Fibroblast of skin of scalp (primary cell): Measurements from ENCODE around the gene HINT2.

ENCODE experiments used
- DNase-seq: peaks from one replicate; pipeline ENCODE4 v3.0.0-alpha.2; 2013

HINT2 gene

DNA sequence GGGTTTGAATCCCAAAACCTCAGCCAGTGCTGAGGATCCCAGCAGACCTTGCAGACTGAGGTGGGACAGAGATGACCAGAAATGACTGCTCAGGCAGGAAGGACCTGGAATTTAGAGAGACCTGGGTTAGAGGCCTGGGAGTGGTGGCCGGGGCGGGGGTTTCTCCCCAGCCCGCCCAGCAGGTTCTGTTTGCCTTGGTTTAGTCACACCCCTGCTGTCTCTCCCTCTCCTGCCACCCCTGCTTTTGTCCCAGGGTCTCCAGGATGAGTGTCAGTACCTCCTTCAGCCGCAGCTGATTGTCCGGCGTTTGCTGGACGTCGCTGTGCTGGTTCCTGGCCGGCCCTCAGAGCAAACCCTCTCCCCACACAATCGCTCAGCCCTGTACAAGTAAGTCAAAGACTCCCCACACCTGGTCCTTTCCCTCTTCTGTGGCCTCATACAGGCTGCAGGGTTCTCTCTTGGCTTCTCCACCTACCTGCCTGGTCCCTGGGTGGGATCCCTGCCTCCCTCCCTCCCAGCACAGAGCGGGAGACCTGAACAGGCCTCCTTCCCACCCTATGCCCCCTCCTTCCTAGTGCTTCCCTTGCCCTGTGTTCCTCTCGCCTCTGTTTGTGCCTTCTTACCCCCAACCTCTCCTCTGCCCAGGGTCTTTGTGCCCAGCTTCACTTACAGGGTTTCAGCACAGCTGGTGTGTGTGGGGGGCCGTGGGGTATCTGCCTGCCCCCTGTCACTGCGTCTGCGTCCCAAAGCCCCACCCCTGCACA is 26.2 kb upstream of the HINT2 start:
- DNase-seq, result no peak

DNA sequence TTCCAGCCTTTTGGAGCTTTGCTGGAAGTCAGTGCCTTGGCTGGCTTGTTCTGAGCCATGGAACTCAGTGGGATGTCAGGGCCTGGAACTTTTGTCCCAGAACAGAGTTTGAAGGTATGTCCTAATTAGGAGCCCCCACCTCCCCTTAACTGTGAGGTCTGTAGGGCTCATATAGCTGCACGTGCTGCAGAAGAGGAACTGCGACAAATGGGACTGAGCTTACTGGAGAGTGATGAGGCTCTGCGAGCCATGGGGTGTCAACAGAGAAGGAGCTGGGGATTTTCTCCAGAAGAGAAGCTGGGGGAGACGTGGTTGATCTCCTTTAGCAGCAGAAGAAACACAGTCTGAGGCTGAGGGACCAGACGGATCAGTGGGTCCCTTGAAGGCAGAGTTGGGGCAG is 25.1 kb upstream of the HINT2 start:
- no peak for DNase-seq

DNA sequence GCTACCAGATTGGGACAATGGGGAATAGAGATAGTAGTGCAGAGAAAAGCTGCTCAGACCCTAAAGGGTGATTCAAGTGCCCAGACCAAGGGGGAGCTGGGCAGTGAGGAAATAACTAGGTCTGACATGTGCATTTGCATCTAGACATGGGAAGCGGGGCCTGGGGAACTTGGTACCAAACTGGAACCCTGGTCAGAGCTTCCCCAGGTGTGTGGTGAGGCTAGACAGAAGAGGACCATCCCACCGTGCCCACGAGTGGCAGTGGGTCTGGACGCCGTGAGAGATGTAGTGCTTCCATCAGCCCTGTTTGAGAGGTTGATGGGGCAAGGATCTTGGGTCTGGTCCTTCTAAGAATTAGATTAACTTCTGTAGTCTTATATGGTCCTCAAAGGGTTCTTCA is 21.8 kb upstream of the HINT2 start:
- no peak for DNase-seq

DNA sequence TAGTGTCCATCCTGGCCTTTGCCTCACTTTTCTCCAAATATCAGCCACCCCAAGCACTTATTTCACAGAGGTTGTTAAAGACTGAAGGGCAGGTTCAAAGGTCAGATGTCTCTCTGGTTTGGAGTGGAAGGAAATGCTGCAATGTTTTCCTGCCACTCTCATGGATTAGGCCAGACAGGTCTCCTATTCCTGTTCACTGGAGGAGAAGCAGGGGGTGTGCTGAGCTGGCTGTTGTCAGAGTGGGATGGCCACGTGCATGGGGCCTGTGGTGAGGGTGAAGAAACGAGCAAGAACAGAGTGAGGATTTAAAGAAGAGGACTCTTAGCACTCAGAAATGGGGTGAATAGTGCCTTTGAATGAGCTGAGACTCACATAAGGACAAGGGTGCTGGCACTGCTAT is 20.9 kb upstream of the HINT2 start:
- DNase-seq, result no peak

DNA sequence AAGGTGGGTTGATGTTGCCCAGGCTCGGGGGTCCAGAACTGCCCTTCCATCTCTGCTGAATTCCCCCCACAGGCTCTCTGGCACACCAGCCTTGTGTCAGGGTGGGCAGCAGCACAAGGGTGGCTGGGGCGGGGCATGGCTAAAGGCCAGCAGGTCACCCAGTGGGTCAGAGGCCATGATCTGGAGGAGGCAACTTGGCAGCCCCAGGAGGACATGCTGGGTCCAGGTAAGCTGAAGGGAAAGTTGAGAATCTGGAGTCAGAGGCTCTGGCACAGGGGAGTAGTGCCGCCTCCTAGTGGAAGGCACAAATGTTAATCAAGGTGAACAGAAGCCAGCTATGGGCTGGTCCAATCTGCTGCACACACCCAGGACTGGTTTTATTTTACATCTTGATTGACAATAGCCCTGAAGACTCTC is 20.4 kb upstream of the HINT2 start:
- DNase-seq, result no peak

DNA sequence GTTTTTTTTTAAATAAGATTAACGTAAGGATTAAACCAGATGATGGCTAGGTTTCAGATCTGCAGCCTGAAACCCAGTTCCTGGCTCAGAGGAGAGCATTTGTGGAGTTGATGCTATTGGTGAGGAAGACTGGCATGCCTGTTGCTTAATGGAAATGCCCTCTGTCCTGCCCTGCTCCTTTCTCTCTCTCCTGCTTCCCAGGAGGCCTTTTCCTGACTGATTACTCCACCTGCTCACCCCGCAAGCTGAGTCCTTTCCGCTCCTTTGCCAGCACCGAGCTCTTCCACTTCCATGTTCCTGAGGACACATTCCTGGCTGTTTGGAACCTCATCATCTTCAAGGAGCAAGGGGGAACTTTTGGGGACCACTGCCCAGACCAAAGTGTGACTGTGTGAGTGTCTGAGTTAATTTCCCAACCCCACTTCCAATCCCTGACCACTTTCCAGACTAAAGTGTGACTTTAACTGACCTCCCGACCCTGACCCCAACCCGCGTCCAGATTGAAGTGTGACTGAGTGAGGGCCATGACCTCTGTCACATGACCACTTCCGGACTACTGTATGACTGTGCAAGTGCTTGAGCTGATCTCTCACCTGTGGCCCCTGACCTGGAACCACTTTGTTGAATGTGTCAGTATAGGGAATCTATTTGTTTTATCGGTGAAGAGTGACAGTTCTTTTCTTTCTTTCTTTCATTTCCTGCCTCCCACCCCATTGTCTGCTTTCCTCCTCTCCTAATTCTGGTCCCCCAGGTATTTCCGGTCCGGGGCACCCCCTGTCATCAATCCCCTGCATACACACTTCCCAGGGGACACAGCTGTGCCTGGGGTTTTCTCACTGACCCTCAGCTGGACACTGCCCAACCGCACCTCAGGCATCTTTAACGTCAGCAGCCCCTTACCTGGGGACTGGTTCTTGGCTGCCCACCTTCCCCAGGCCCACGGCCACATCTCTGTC is 19.7 kb upstream of the HINT2 start:
- DNase-seq, result no peak

DNA sequence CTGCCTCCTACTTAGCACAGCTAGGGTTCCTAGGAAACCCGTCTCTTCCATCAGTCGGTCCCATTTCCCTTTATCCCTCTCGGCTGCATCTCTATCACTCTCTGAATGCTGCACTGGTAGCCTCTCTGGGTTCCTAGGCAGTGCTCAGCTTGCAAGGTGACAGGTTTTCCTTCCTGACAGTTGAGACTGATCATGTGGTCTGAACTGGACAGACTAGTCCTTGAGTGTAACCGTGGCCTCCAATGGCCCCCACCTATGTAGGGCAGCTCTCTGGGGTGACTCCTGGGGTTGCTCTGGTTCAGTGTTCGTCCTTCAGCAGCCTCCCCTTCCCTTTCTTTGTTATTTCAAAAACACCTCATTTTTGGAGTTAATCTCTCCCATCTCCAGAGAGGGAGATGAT is 18.0 kb upstream of the HINT2 start:
- DNase-seq, result no peak

DNA sequence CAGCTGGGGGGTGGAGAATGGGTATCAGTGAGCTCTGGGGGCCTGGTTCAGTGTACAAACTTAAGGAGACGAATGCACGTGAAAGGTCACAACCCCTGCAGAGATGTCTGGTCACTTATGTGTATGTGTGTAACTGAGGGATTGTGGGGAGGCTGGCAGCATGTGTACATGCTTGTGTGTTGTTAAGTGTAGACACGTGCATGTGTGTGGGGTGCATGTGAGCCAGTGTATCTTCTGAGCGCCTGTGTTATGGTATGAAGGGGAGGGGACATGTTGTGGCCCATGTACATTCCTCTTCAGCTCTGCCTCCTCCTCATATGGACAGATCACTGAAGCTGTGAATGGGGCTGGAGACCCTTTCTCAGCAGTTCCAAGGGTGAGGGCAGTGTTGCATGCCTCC is 16.2 kb upstream of the HINT2 start:
- DNase-seq, result no peak

DNA sequence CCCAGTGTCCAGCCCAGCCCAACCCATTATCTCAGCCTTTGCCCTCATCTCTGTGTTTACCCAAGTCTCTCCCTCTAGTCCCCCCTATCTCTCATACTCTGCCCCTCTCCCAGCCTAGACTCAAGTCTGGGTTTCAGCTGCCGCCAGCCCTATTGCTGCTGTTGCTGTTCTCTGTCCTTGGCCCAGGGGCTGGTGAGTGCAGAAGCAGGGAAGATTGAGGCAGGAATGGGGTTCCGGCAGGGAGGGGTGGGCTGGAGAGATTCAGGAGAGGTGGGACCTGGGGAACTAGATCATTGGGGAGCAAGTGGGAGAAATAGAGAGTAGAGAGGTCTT is 14.9 kb upstream of the HINT2 start:
- DNase-seq, result no peak

DNA sequence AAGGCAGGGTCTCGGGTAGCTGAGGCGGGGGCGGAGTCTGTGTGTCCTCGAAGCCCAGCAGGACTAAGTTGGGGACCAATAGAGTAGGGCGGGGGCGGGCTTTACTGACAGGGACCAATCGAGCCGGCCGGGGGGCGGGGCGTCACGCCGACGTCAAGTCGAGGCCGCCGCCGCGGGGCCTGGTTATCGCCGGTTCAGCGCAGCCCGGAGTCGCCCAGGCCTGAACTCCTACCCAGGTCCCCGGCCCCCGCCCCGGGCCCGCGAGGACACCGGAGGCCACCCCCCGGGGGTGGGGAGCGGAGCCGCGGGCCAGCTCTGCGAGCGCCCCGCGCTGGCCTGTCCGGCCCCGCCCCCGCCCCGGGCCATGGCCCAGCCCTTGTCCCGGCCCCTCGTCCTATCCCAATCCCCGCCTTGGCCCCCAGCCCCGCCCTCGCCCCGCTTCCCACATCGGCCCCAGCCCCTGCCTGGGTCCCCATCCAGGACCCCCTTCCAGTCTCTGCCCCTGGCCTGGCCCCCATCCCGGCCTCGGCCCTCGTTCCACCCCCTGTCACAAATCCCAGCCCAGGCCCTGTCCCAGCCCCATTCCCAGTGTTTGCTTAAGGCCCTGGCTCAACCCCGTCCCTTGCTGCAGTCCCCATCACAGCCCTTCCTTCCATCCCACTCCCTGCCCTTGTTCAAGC is 14.4 kb upstream of the HINT2 start, which contains the start of gene TMEM8B:
TSS of gene TMEM8B (plus strand) at position 145 of the 680 bp plus-strand sequence. CDS start at position 365, 220 bp downstream.
- peak; percentile 92 for DNase-seq

DNA sequence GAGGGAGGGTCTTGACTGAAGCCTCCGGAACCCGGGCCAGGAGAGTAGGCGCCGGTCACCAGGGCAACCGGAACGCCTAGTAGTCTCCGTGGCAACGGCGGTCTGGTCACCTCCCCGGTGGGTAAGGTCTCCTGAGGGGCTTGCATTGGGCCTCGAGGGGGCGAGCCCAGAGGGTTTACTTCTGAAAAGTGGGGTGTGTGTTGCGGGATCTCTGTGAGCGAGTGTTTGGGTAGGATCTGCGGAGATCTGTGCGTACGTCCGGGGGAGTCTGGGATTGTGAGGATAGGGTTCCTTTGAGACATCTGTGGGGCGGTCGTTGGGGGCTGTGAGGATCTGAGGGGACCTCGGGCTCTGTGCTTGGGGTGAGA is 13.9 kb upstream of the HINT2 start, which contains the start of gene FAM221B:
TSS of gene FAM221B (minus strand) at position 17 of the 368 bp plus-strand sequence. CDS start 2,571 bp downstream, outside the sequence.
- no peak for DNase-seq

DNA sequence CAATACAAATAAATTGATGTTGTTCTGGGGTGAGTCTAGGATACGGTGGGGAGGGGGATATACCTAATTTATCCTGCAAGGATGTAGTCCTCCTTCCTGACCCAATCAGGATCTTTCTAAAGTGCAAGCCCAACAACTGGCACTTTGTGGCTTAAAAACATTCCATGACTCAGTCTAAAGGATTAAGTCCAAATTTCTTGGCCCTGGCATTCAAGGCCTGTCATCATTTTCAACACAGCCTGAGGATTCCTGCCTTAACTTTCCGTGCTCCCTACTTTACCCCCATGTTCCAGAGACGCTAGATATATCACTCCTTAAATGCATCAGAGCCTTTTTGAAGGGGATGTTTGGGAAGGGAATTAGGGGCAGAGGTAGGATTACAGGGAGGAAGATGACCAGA is 12.6 kb upstream of the HINT2 start:
- DNase-seq, result peak; percentile 70

DNA sequence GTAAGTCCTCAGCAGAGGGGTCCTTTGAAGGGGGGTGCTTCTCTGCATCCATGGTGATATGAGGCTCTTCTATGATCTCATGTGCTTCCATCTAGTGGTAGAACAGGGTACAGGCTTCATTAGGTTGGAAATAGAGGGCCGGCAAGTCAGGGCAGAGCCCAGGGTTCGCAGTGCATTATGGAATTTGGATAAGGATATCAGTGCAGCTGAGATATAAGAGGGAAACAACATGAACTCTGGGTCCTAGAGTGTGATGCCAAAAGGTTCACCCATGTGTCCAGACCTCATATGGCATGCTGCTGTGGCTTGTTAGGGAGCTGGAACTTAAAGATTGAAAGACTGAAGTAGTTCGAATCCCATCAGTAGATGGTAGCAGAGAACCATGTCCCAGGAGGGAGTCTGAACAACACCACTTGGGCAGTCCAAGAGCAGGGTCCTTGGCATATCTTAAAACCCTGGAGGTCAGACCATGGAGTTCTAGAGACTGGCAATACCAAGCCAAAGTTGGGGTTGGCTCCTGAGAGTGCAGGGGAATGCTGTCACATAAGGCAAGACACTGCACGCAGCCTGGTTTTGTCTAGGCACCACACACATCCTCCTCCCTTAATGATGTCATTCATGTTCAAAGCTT is 11.3 kb upstream of the HINT2 start:
- DNase-seq, result peak; percentile 68

DNA sequence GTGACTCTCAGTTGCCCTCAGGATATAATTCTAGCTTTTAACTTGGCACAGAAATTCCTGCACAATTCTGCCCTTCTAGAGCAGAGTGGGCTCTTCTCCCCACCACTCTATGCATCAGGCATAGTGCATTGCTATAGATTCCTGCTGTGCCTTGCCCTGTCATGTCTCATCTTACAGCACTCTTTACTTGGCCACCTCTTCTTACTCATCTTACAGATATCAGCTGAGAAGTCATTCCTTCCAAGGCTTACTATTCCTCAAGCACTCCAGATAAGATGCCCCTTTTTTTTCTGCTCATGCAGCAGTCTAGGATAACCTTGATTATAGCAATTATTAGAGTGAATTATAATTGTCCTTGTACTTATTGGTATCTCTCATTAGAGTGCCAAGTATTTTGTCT is 8.1 kb upstream of the HINT2 start:
- no peak for DNase-seq

DNA sequence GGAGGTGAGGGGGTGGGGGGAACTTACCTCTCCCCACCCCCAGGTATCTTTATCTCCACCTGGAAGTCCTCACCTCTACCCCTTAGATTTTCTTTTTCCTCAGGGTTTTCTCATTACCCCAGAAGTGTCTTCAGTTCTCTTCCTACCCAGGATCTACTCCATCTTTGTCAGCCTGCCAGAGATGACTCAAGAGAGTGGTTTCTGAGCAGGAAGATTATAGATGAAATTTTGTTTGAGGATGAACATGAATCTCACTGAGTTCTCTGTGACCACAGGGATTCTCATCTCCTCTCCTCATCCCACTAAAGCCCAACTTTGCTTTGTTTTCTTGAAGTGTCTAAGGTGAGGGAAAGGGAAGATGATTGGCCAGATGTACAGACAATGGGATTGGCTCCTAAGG is 5.2 kb upstream of the HINT2 start:
- DNase-seq, result peak; percentile 79

DNA sequence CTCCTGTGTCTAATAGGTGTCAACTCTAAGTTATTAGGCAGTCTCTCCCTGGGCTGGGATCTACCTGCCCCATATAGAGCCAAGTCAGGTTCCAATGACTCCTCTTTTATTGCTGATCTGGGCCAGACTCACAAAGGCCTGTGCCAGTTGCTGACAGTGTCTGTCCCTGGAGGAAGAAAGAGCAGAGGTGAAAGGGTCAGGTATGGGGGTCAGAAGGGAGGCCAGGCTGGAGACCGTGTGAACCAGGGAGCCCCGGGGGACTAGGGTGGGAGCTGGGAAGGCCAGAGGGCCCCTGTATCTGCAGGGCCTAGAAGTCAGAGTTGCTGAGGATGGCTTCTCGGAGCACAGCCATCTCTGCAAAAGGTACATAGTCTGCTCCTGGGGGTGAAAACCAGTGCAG is 3.5 kb upstream of the HINT2 start:
- no peak for DNase-seq

DNA sequence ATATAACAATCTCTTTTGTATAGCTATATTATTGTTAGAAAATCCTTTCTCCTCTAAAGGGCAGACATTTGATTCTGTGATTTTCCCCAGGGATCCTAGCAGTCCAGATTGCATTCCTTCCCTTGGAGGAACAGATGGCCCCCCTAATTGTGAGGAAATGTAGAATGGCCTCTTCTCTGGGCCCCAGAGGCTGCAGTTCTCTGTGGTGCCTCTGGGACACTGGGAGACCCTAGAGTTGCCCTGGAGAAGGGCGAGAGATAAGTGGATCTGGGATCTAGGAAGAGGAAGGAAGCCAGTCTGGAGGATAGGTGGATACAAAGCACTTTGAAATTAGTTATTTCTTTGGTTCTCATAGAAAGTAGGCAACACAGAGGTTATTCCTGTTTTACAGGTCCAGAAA is 1.9 kb upstream of the HINT2 start:
- peak; percentile 37 for DNase-seq

DNA sequence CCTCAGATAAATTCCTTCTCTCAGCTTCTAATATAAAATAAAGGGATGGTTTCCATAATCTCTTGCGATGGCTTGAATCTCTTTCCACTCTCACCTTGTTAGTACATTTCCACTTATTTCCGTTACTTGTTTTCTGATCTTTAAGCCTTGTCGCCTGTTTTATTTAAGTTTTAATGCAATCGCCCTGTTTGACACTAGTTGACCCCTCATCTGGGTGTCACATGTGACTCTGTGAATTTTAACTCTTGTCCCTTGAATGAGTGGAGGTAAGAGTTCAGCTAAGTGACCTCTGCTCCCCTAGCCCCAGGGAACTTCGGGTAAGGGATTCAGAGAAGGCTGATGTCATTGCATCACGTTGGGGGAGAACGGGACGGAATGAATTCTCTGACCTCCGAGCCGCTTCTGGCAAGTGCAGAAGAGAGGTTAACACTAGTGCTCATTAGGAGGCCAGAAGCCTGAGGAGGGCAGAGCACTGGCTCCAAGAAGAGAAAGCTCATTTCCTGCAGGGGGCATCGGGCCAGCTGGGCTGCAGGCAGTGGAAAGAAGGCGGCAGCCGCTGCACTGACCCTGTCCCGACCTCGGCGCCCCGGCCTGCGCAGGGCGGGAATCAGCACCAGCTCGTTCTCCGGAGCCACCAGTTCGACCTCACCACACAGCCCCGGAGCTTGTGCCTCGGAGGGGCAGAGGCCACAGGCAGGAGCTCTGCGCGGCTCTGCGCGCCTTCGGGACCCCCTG is 569 bp downstream of the HINT2 start:
- DNase-seq, result peak; percentile 55

DNA sequence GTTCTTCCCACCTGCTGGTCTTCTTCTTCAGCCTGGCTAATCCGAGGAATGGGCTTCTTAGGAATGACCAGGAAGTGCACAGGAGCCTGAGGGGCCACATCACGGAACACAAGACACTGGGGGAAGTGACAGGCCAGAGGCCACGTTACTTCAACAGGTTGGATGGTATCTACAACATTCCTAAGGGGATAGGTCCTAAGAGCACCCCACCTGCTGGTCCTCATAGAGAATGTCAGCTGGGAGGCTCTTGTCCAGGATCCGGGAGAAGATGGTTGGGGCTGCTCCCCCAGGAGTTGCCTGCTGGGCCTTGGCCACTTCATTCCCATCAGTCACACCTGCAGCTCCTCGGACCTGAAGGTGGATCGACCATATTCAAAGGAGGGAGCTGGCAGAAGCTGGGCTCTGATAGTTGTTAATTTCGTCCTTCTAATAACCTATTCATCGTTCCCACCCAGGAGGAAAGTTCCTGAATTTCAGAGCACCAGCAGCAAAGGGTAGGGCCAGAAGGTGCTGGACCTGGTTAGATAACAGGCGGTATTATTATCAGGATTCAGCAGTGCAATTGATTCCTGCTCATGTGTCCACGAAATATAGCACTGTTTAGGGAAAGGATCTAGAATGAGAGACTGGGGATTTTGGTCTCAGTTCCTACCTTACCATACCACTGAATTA is 1.3 kb downstream of the HINT2 start:
- DNase-seq, result no peak

DNA sequence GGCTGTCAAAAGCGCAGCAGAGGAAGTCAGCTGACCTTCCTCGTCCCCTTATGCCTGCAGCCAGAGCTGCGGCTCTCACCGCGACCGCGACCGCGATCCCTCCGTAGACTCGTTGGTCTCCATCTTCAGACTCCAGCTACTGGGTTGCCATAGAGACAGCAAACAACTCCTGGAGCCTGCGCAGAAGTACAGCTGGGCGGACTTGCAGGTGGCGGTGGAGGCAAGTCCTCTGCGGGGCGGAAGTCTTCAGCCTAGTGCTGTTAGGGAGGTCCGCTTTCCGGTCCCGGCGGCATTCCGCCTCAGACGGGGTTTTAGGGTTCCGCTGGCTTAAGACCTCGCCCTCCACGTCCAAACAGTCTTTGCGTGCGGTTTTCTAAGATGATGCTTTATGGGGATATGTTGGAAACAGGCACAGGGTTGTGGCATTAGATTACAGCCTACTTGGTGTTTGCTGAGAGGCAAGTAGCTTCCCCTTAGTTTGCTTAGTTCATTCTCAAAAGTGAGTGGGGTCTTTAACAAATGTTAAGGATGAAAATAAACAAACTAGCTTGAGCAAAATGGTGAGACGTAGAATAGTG is 2.7 kb downstream of the HINT2 start, which contains the start of gene SPAG8:
TSS of gene SPAG8 (minus strand) at position 238 of the 578 bp plus-strand sequence. CDS start at position 123, 115 bp downstream.
- DNase-seq, result peak; percentile 95
